ENCODE measurements around the gene DIP2C.
"Not testable (repeated sequence)": the region's sequence is repeated elsewhere in the genome, so short reads cannot be mapped to it uniquely, and the experiment has no call there.

Gene DIP2C

GRCh38 chr10:662686-663465, 26.6 kb downstream of the DIP2C start:
- in situ Hi-C loops (cut with MboI; ENCODE audit: low pct_unique_long_range_greater_than_20kb, low sequenced_read_pairs, unreplicated experiment) = no loop called here
- no peak for TF ChIP-seq CTCF (IDR thresholded peaks at IDR 0.05; ENCODE audit: extremely low read depth, insufficient read depth, missing control alignments)
- DNase-seq (ENCODE audit: low spot score) = no peak

- in situ Hi-C loops (cut with MboI; ENCODE audit: low pct_unique_long_range_greater_than_20kb, low sequenced_read_pairs, unreplicated experiment) = no loop called here
- no peak for TF ChIP-seq CTCF (IDR thresholded peaks at IDR 0.05; ENCODE audit: extremely low read depth, insufficient read depth, missing control alignments)
- no peak for DNase-seq (ENCODE audit: low spot score)
Observed at GRCh38 chr10:662223-662605, 27.3 kb downstream of the DIP2C start.

- no peak for TF ChIP-seq CTCF (IDR thresholded peaks at IDR 0.05; ENCODE audit: extremely low read depth, insufficient read depth, missing control alignments)
- DNase-seq (ENCODE audit: low spot score) = no peak
- in situ Hi-C loops (cut with MboI; ENCODE audit: low pct_unique_long_range_greater_than_20kb, low sequenced_read_pairs, unreplicated experiment) = no loop called here
Observed at GRCh38 chr10:661597-662222, 27.8 kb downstream of the DIP2C start.

GRCh38 chr10:660970-661596, 28.4 kb downstream of the DIP2C start:
- in situ Hi-C loops (cut with MboI; ENCODE audit: low pct_unique_long_range_greater_than_20kb, low sequenced_read_pairs, unreplicated experiment) = no loop called here
- DNase-seq (ENCODE audit: low spot score) = no peak
- TF ChIP-seq CTCF (IDR thresholded peaks at IDR 0.05; ENCODE audit: extremely low read depth, insufficient read depth, missing control alignments) = no peak

GRCh38 chr10:660413-660969, 29.0 kb downstream of the DIP2C start:
- in situ Hi-C loops (cut with MboI; ENCODE audit: low pct_unique_long_range_greater_than_20kb, low sequenced_read_pairs, unreplicated experiment) = no loop called here
- no peak for DNase-seq (ENCODE audit: low spot score)
- no peak for TF ChIP-seq CTCF (IDR thresholded peaks at IDR 0.05; ENCODE audit: extremely low read depth, insufficient read depth, missing control alignments)

- no peak for TF ChIP-seq CTCF (IDR thresholded peaks at IDR 0.05; ENCODE audit: extremely low read depth, insufficient read depth, missing control alignments)
- no peak for DNase-seq (ENCODE audit: low spot score)
- in situ Hi-C loops (cut with MboI; ENCODE audit: low pct_unique_long_range_greater_than_20kb, low sequenced_read_pairs, unreplicated experiment) = no loop called here
Observed at GRCh38 chr10:659688-660141, 29.8 kb downstream of the DIP2C start.

GRCh38 chr10:657816-658350, 31.6 kb downstream of the DIP2C start:
- in situ Hi-C loops (cut with MboI; ENCODE audit: low pct_unique_long_range_greater_than_20kb, low sequenced_read_pairs, unreplicated experiment); DNase-seq (ENCODE audit: low spot score): not testable (repeated sequence)
